Lower leg skin (tissue), 4 donors: ENCODE data around the gene VWA1. TPM values are rescaled to one million over a fixed set of nuclear protein-coding genes. Genes with fewer than 3 reads are reported as not detected.

Source experiments
- DNase-seq, 2 donors: peaks; one replicate each; pipeline ENCODE4 v3.0.0-alpha.2; 2019; ENCODE audit warnings: low spot score in 2 of 2
- H3K4me3 ChIP-seq: fragments of 200-600 bp; sonication (generic); 2 replicates; pipeline ENCODE4 v1.5.1; 2017; ENCODE audit warnings: mild to moderate bottlenecking, low read depth; ENCODE audit not compliant: poor library complexity, severe bottlenecking
- POLR2A ChIP-seq, 2 donors: fragments of 450-650 bp; IDR thresholded peaks; one replicate each; pipeline ENCODE4 v1.6.1; 2016 to 2017; ENCODE audit warnings: antibody characterized with exemption in 2 of 2, mild to moderate bottlenecking in 1 of 2, moderate library complexity in 1 of 2
- WGBS, 2 donors: methylation state at CpG; one replicate each; pipeline ENCODE4 v1.1.5; 2018; 5-methylcytosine and 5-hydroxymethylcytosine counted together
- intact Hi-C: fragments of 100-400 bp; cut with DNase I; formaldehyde crosslinking; loops from one replicate; pipeline ENCODE4 v1.15.0; 2023; ENCODE audit warnings: low total_unique reads
- total RNA-seq, 4 donors: library from RNA; depleted of rRNA; stranded (reverse); fragments of >200 nt; gene quantifications; one replicate each; pipeline ENCODE4 v1.1.0, GENCODE V29; 2016
- TF ChIP-seq, protein P1 (sequence below), 3 donors: fragments of 450-650 bp; IDR thresholded peaks; one replicate each; pipeline ENCODE4 v1.5.1; 2016; ENCODE audit warnings: antibody characterized with exemption in 3 of 3, mild to moderate bottlenecking in 3 of 3, moderate library complexity in 2 of 3

The VWA1 gene
- total RNA-seq, 4 donors from 2014 or later = 26.5 to 36.4 (median 30.1) TPM

DNA sequence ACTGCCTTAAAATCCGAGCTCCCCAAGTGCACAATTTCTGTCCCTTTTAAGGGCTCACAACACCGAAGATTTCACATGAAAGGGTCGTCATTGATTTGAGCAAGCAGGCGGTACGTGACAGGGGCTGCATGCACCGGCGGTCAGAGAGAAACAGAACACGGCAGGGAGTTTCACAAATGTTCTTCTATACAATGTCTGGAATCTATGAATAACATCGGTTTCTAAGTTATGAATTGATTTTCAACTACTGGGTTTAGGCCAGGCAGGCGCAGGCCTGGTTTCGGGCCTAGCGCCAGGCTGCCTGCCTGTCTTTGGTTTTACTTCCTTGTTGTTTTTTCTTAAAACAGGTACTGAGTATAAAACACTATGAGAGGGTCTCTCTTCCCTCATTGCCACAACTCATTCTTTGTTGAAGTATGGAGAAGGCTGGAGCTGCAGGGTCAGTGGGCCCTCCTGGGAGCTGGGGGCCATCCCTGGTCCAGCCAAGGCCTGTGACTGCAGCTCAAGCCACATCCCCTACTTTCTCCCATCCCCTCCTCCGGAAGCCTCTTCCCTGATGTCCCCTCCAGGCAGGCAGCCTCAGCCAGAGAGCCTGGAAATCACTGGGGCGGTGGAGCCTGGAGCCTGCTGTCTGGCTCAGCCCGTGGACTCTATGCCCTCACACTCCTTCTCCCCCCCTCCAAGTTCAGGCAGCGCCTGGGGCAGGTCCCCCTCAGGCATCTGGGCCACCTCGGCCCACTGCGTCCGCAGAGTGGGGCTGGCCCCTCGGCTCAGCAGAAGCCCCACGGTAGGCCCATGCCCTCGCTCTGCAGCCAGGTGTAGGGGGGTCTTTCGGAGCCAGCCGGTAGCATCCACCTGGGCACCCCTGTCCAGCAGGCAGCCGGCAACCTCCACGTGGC, 16.8 kb upstream of the VWA1 start:
- TF ChIP-seq POLR2A (IDR thresholded peaks at IDR 0.05) = no peak
- TF ChIP-seq, protein P1, sequence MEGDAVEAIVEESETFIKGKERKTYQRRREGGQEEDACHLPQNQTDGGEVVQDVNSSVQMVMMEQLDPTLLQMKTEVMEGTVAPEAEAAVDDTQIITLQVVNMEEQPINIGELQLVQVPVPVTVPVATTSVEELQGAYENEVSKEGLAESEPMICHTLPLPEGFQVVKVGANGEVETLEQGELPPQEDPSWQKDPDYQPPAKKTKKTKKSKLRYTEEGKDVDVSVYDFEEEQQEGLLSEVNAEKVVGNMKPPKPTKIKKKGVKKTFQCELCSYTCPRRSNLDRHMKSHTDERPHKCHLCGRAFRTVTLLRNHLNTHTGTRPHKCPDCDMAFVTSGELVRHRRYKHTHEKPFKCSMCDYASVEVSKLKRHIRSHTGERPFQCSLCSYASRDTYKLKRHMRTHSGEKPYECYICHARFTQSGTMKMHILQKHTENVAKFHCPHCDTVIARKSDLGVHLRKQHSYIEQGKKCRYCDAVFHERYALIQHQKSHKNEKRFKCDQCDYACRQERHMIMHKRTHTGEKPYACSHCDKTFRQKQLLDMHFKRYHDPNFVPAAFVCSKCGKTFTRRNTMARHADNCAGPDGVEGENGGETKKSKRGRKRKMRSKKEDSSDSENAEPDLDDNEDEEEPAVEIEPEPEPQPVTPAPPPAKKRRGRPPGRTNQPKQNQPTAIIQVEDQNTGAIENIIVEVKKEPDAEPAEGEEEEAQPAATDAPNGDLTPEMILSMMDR (IDR thresholded peaks at IDR 0.05) = no peak
- WGBS, 2 donors = 78 to 85% methylated on average over 22 to 24 of the region's 26 CpGs
- intact Hi-C loops = no loop called here
- no peak overlapping the region for H3K4me3 ChIP-seq
- no peak for DNase-seq

DNA sequence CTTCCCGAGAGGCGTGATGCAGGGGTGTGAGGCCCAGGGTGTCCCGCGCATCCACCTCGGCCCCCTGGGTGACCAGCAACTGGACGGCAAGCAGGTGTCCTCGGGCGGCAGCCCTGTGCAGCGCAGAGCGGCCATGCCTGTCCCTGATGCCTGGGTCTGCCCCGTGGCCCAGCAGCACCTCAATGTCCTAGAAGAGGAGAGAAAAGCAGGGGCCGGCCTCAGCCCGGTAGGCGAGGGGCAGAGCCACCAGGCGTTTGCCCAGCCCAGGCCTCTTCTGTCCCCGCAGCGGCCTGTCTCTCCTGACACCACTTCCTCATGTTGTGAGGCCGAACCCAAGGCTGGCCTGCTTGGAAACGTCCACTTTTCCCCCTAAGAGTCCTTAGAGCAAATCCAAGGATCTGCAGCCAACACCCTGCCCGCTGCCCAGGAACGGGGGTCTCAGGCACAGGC, 16.1 kb upstream of the VWA1 start:
- 81 to 82% methylated on average over 8 to 17 of the region's 21 CpGs for WGBS, 2 donors
- TF ChIP-seq, protein P1 (IDR thresholded peaks at IDR 0.05) = no peak
- no peak for TF ChIP-seq POLR2A (IDR thresholded peaks at IDR 0.05)
- no peak overlapping the region for H3K4me3 ChIP-seq
- intact Hi-C loops = no loop called here
- no peak for DNase-seq

DNA sequence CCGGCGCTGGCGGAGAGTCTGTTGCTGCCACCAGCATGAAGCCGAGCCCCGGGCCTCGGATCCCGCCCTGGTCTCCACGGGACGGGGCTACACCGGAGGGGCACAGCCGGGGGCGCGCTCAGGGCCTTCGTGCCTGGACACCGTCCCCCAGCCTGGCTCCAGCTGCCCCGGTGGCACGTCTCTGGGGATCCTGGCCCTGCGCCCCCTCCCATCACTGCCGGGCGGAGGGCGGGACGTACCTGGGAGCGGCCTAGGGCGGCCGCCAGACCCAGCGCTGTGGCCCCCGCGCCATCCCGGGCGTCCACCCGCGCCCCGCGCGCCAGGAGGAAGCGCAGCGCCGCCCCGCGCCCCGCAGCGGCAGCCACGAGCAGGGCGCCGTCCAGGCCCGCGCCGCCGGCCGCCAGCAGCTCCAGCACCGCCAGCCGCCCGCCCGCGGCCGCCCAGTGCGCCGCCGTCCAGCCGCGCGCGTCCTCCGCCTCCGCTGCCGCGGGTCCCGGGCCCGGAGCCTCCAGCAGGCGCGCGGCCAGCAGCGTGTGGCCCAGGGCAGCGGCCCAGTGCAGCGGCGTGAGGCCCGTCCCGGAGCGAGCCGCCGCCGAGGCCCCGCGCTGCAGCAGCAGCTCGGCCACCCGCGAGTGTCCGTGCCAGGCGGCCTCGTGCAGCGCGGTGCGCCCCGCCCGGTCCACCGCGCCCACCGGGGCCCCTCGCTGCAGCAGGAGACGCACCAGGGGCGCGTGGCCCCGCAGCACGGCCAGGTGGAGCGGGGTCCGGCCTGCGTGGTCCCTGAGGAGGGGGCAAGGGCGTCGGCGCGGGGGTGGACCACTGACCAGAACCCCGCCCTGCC, 15.5 kb upstream of the VWA1 start:
- intact Hi-C loops = no loop called here
- no peak for DNase-seq
- no peak overlapping the region for H3K4me3 ChIP-seq
- WGBS, 2 donors = 5 to 32% methylated on average over 9 to 34 of the region's 112 CpGs
- TF ChIP-seq, protein P1 (IDR thresholded peaks at IDR 0.05) = no peak
- no peak for TF ChIP-seq POLR2A (IDR thresholded peaks at IDR 0.05)

DNA sequence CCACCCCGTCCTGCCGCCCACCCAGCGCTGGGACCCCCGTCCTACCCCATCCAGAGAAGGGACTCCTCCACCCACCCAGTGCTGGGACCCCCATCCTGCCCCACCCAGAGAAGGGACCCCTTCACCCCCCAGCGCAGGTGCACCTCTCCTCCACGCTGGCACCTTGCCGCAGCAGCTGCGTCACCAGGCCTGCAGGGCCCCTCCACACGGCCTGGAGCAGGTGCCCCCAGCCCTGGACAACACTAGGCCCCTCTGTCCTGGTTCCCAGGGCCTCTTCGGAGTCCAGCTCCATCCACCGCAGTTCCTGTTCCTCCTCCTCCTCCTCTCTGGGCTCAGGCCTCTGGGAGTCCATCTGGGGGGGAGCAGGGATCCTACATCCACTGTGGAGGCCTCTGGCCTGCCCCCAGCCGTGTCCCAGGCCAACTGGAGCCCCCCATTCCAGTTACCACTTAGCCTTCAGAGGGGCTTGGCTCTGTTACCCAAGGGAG, 14.8 kb upstream of the VWA1 start:
- 63 to 73% methylated on average over 7 to 12 of the region's 12 CpGs for WGBS, 2 donors
- no peak overlapping the region for H3K4me3 ChIP-seq
- intact Hi-C loops = no loop called here
- no peak for DNase-seq
- TF ChIP-seq, protein P1 (IDR thresholded peaks at IDR 0.05) = no peak
- no peak for TF ChIP-seq POLR2A (IDR thresholded peaks at IDR 0.05)

DNA sequence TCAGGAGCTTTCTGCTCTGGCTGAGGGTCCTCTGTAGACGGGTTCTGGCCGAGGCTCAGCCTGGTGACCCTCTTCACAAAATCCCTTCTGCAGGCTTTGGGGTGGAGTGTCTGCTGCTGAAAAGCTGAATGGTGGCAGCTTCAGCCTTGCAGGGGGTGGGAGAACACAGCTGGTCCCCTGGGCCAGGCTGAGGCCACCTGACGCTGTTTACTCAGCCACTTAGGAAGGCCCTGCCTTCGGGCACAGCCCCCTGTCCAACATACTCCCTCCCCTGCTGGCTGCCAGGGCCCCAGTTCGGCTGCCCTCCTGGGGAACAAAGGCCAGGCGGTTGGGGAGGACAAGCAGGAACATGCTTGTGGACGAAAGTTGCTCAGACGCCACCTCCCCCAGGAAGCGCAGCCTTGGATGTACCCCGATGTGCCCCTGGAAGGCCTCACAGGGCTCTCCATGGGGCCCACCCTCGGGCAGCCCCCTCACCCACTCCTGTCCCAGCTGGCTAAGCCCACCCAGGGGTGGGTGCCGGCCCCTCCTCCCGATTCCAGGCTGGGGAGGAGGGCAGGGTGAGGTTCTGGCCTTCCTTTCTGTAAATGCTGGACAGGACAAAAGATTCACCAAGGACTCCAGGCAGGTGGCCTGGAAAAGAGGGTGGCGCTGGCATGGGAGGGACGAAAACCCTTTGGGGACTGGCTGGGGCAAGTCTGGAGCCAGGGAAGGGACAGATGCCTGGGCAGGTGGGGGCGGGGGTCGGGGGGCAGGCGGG, 14.2 kb upstream of the VWA1 start, which contains the start of gene ANKRD65:
Gene ANKRD65, minus strand, starts transcription at position 130 of the 760 bp plus-strand sequence. CDS start 271 bp downstream, outside the sequence.
- H3K4me3 ChIP-seq = no peak within 1 kb of the TSS
- TF ChIP-seq POLR2A (IDR thresholded peaks at IDR 0.05) = no peak
- TF ChIP-seq, protein P1 (IDR thresholded peaks at IDR 0.05) = no peak
- no peak for DNase-seq
- intact Hi-C loops = no loop called here
- 65 to 76% methylated on average over 14 to 18 of the region's 18 CpGs for WGBS, 2 donors
